GM06990 (cell line): ENCODE results near the gene ZFHX3.

ENCODE experiments used
- DNase-seq: peaks from one replicate; pipeline ENCODE4 v3.0.0-alpha.2; 2011; ENCODE audit not compliant: insufficient read length; ENCODE audit errors: extremely low read depth
- H3K27me3 ChIP-seq: replicated peaks from 2 replicates; pipeline ENCODE4 v1.6.0; 2011; ENCODE audit warnings: low read length; ENCODE audit not compliant: control insufficient read depth, insufficient read depth
- H3K36me3 ChIP-seq: 2 replicates; pipeline ENCODE4 v1.5.1; 2011; ENCODE audit warnings: low read length; ENCODE audit not compliant: control insufficient read depth, insufficient read depth
- H3K4me3 ChIP-seq: replicated peaks from 2 replicates; pipeline ENCODE4 v1.5.1; 2011; ENCODE audit warnings: low read depth, mild to moderate bottlenecking, control low read depth, low read length
- TF ChIP-seq, protein P1 (sequence below): IDR thresholded peaks from 2 replicates; pipeline ENCODE4 v1.5.1; 2011; ENCODE audit warnings: low read length, control low read depth, mild to moderate bottlenecking, inconsistent platforms; ENCODE audit not compliant: insufficient read depth, poor library complexity, severe bottlenecking

Gene ZFHX3

DNA sequence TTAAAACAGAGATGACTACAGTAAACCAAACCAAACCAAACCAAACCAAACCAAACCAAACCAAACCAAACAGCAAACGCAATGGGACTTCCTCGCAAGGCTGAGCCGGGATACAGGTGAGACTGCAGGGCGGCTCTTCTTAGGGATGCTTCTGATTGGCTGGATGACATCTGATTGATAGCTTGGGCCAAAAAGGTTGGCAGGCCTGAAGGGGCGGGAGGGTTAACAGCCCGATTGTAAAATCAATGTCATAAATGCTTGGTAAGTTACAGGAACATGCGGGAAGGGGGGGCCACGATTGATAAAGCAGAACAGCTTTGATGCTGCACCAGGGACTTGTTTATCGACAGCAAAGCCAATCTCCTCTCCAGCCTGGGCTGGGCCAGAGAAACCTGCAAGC lies 86.1 kb downstream of the ZFHX3 start:
- TF ChIP-seq, protein P1, sequence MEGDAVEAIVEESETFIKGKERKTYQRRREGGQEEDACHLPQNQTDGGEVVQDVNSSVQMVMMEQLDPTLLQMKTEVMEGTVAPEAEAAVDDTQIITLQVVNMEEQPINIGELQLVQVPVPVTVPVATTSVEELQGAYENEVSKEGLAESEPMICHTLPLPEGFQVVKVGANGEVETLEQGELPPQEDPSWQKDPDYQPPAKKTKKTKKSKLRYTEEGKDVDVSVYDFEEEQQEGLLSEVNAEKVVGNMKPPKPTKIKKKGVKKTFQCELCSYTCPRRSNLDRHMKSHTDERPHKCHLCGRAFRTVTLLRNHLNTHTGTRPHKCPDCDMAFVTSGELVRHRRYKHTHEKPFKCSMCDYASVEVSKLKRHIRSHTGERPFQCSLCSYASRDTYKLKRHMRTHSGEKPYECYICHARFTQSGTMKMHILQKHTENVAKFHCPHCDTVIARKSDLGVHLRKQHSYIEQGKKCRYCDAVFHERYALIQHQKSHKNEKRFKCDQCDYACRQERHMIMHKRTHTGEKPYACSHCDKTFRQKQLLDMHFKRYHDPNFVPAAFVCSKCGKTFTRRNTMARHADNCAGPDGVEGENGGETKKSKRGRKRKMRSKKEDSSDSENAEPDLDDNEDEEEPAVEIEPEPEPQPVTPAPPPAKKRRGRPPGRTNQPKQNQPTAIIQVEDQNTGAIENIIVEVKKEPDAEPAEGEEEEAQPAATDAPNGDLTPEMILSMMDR, result no peak
- no peaks in the 10 kb centered on the region for H3K27me3 ChIP-seq
- peaks cover 2% of the 10 kb centered on the region; the same call in 1 of the 2 replicates for H3K36me3 ChIP-seq
- no peak for DNase-seq
- no peak overlapping the region for H3K4me3 ChIP-seq

GRCh38 chr16:72961115-72961832 lies 86.7 kb downstream of the ZFHX3 start:
- no peaks in the 10 kb centered on the region for H3K27me3 ChIP-seq
- TF ChIP-seq, protein P1, result no peak
- no peak for DNase-seq

GRCh38 chr16:72960101-72960500 lies 87.8 kb downstream of the ZFHX3 start:
- Histone ChIP-seq H3K36me3 (peaks cover 2% of the 10 kb centered on the region; the same call in 1 of the 2 replicates), H3K27me3 (no peaks in the 10 kb centered on the region), H3K4me3 (no peak overlapping the region)
- no peak for DNase-seq
- TF ChIP-seq, protein P1, result no peak

More at GRCh38 chr16:72961115-72961832, 86.7 kb downstream of the ZFHX3 start:
- Histone ChIP-seq H3K4me3 (no peak overlapping the region), H3K36me3 (peaks cover 2% of the 10 kb centered on the region; the same call in 1 of the 2 replicates)

GRCh38 chr16:72959301-72959996 lies 88.5 kb downstream of the ZFHX3 start:
- H3K4me3 ChIP-seq, result no peak overlapping the region
- no peak for DNase-seq
- TF ChIP-seq, protein P1, result no peak
- peaks cover 2% of the 10 kb centered on the region; the same call in 1 of the 2 replicates for H3K36me3 ChIP-seq
- no peaks in the 10 kb centered on the region for H3K27me3 ChIP-seq

- H3K27me3 ChIP-seq, result no peaks in the 10 kb centered on the region
- no peak overlapping the region for H3K4me3 ChIP-seq
- no peak for DNase-seq
- H3K36me3 ChIP-seq, result peaks cover 2% of the 10 kb centered on the region; the same call in 1 of the 2 replicates
- TF ChIP-seq, protein P1, result no peak
Observed at GRCh38 chr16:72958522-72959076, 89.3 kb downstream of the ZFHX3 start.
